SIG-M5 treated with dmso at 0.1 percent for 504 hours (cell line): Measurements from ENCODE around the gene BMAL1.
"Not testable (repeated sequence)": the region's sequence is repeated elsewhere in the genome, so short reads cannot be mapped to it uniquely, and the experiment has no call there.

Experiments used
- DNase-seq: peaks from one replicate; lab custom pipeline; 2025; ENCODE audit not compliant: unreplicated experiment; lab: John Stamatoyannopoulos, UW

Gene BMAL1

GRCh38 chr11:13436836-13437235 lies 159.2 kb downstream of the BMAL1 start:
- DNase-seq, result not testable (repeated sequence)
